ENCODE results near the gene CLASP1.

GRCh38 chr2:121365061-121365460, 284.2 kb downstream of the CLASP1 start:
- TF ChIP-seq CTCF (IDR thresholded peaks at IDR 0.05) (no peak), EP300 (IDR thresholded peaks at IDR 0.05) (no peak), POLR2A (IDR thresholded peaks at IDR 0.05) (no peak)

All from stomach (tissue), 4 donors.